ENCODE measurements around the gene FARP2. TPM values are rescaled to one million over a fixed set of nuclear protein-coding genes. Genes with fewer than 3 reads are reported as not detected.

The FARP2 gene
- total RNA-seq, 1 donor from 2014 or later = 67.7 TPM

GRCh38 chr2:241349941-241350340, 6.1 kb upstream of the FARP2 start:
- TF ChIP-seq CTCF (IDR thresholded peaks at IDR 0.05; ENCODE audit: partially characterized antibody, unreplicated experiment) = no peak
- peaks cover 1% of the 10 kb centered on the region for H3K4me1 Mint-ChIP-seq (ENCODE audit: low read depth, unreplicated experiment)
- H3K4me3 Mint-ChIP-seq (ENCODE audit: unreplicated experiment) = no peak overlapping the region
- no peaks in the 10 kb centered on the region for H3K9me3 Mint-ChIP-seq (ENCODE audit: unreplicated experiment)
- H3K27ac Mint-ChIP-seq (ENCODE audit: unreplicated experiment) = no peak overlapping the region
- peaks cover 10% of the 10 kb centered on the region for H3K27me3 Mint-ChIP-seq (ENCODE audit: unreplicated experiment)
- DNase-seq = no peak
- no peaks in the 10 kb centered on the region for H3K36me3 Mint-ChIP-seq (ENCODE audit: unreplicated experiment)

- H3K4me3 Mint-ChIP-seq (ENCODE audit: unreplicated experiment) = no peak overlapping the region
- no peaks in the 10 kb centered on the region for H3K9me3 Mint-ChIP-seq (ENCODE audit: unreplicated experiment)
- no peak for DNase-seq
- H3K27me3 Mint-ChIP-seq (ENCODE audit: unreplicated experiment) = peaks cover 10% of the 10 kb centered on the region
- peaks cover 1% of the 10 kb centered on the region for H3K4me1 Mint-ChIP-seq (ENCODE audit: low read depth, unreplicated experiment)
- no peaks in the 10 kb centered on the region for H3K36me3 Mint-ChIP-seq (ENCODE audit: unreplicated experiment)
- TF ChIP-seq CTCF (IDR thresholded peaks at IDR 0.05; ENCODE audit: partially characterized antibody, unreplicated experiment) = no peak
- H3K27ac Mint-ChIP-seq (ENCODE audit: unreplicated experiment) = no peak overlapping the region
These were observed 5.6 kb upstream of the FARP2 start for GRCh38 chr2:241350530-241350877.

- no peak overlapping the region for H3K4me3 Mint-ChIP-seq (ENCODE audit: unreplicated experiment)
- H3K27ac Mint-ChIP-seq (ENCODE audit: unreplicated experiment) = no peak overlapping the region
- no peaks in the 10 kb centered on the region for H3K36me3 Mint-ChIP-seq (ENCODE audit: unreplicated experiment)
- no peak for DNase-seq
- H3K9me3 Mint-ChIP-seq (ENCODE audit: unreplicated experiment) = peaks cover 2% of the 10 kb centered on the region
- peaks cover 10% of the 10 kb centered on the region for H3K27me3 Mint-ChIP-seq (ENCODE audit: unreplicated experiment)
- H3K4me1 Mint-ChIP-seq (ENCODE audit: low read depth, unreplicated experiment) = peaks cover 1% of the 10 kb centered on the region
- no peak for TF ChIP-seq CTCF (IDR thresholded peaks at IDR 0.05; ENCODE audit: partially characterized antibody, unreplicated experiment)
These were observed 5.0 kb upstream of the FARP2 start for GRCh38 chr2:241350878-241351639.

- Mint-ChIP-seq H3K4me1 (ENCODE audit: low read depth, unreplicated experiment) (peaks cover 1% of the 10 kb centered on the region), H3K4me3 (ENCODE audit: unreplicated experiment) (no peak overlapping the region), H3K27me3 (ENCODE audit: unreplicated experiment) (peaks cover 10% of the 10 kb centered on the region), H3K9me3 (ENCODE audit: unreplicated experiment) (peaks cover 2% of the 10 kb centered on the region), H3K36me3 (ENCODE audit: unreplicated experiment) (no peaks in the 10 kb centered on the region), H3K27ac (ENCODE audit: unreplicated experiment) (no peak overlapping the region)
- DNase-seq = no peak
- no peak for TF ChIP-seq CTCF (IDR thresholded peaks at IDR 0.05; ENCODE audit: partially characterized antibody, unreplicated experiment)
These were observed 4.4 kb upstream of the FARP2 start for GRCh38 chr2:241351640-241352031.

GRCh38 chr2:241352227-241352626, 3.9 kb upstream of the FARP2 start:
- no peak overlapping the region for H3K27ac Mint-ChIP-seq (ENCODE audit: unreplicated experiment)
- no peak overlapping the region for H3K4me3 Mint-ChIP-seq (ENCODE audit: unreplicated experiment)

More at GRCh38 chr2:241352227-241352626, 3.9 kb upstream of the FARP2 start:
- H3K36me3 Mint-ChIP-seq (ENCODE audit: unreplicated experiment) = no peaks in the 10 kb centered on the region
- peaks cover 1% of the 10 kb centered on the region for H3K4me1 Mint-ChIP-seq (ENCODE audit: low read depth, unreplicated experiment)
- no peak for DNase-seq
- H3K9me3 Mint-ChIP-seq (ENCODE audit: unreplicated experiment) = peaks cover 5% of the 10 kb centered on the region
- peaks cover 10% of the 10 kb centered on the region for H3K27me3 Mint-ChIP-seq (ENCODE audit: unreplicated experiment)
- no peak for TF ChIP-seq CTCF (IDR thresholded peaks at IDR 0.05; ENCODE audit: partially characterized antibody, unreplicated experiment)
